ENCODE measurements around the gene MYCBPAP. TPM values are rescaled to one million over a fixed set of nuclear protein-coding genes. Genes with fewer than 3 reads are reported as not detected.
"Not testable (repeated sequence)": the region's sequence is repeated elsewhere in the genome, so short reads cannot be mapped to it uniquely, and the experiment has no call there.

MYCBPAP gene
- total RNA-seq, 6 experiments from 2014 or later, result 0.12 to 0.76 (median 0.28) TPM

DNA sequence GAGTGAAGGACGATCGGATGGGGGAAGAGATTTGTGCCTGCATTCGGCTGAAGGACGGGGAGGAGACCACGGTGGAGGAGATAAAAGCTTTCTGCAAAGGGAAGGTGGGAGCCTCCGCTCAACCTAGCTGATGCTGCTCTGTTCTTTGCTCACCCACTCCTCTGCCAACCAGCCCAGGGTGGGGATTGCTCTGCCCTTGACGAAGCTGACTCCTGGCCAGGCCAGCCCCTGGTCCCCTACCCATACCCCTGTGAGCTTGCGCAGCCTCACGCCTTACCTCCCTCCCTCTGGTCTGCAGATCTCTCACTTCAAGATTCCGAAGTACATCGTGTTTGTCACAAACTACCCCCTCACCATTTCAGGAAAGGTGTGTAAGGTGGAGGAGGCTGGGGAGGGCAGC is 34.3 kb upstream of the MYCBPAP start:
- H3K27me3 Mint-ChIP-seq (ENCODE audit: insufficient read depth), result peaks cover 11% of the 10 kb centered on the region
- no peak overlapping the region for H3K27ac Mint-ChIP-seq
- no peak for DNase-seq
- H3K4me1 Mint-ChIP-seq (ENCODE audit: low read depth), result peaks cover 8% of the 10 kb centered on the region
- no peak overlapping the region for H3K4me3 Mint-ChIP-seq
- H3K36me3 Mint-ChIP-seq (ENCODE audit: low read depth), result no peaks in the 10 kb centered on the region
- TF ChIP-seq, protein P1, sequence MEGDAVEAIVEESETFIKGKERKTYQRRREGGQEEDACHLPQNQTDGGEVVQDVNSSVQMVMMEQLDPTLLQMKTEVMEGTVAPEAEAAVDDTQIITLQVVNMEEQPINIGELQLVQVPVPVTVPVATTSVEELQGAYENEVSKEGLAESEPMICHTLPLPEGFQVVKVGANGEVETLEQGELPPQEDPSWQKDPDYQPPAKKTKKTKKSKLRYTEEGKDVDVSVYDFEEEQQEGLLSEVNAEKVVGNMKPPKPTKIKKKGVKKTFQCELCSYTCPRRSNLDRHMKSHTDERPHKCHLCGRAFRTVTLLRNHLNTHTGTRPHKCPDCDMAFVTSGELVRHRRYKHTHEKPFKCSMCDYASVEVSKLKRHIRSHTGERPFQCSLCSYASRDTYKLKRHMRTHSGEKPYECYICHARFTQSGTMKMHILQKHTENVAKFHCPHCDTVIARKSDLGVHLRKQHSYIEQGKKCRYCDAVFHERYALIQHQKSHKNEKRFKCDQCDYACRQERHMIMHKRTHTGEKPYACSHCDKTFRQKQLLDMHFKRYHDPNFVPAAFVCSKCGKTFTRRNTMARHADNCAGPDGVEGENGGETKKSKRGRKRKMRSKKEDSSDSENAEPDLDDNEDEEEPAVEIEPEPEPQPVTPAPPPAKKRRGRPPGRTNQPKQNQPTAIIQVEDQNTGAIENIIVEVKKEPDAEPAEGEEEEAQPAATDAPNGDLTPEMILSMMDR (IDR thresholded peaks at IDR 0.05), result no peak
- H3K9me3 Mint-ChIP-seq, result no peaks in the 10 kb centered on the region

DNA sequence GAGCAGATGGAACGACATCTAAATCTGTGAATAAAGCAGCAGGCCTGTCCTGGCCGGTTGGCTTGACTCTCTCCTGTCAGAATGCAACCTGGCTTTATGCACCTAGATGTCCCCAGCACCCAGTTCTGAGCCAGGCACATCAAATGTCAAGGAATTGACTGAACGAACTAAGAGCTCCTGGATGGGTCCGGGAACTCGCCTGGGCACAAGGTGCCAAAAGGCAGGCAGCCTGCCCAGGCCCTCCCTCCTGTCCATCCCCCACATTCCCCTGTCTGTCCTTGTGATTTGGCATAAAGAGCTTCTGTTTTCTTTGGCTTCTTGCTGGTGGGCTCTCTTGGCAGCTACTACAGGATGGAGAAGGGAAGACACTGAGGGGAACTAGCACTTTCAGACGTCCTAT is 33.7 kb upstream of the MYCBPAP start:
- Mint-ChIP-seq H3K9me3 (no peaks in the 10 kb centered on the region), H3K27me3 (ENCODE audit: insufficient read depth) (peaks cover 11% of the 10 kb centered on the region), H3K36me3 (ENCODE audit: low read depth) (no peaks in the 10 kb centered on the region), H3K4me1 (ENCODE audit: low read depth) (peaks cover 11% of the 10 kb centered on the region), H3K4me3 (no peak overlapping the region), H3K27ac (no peak overlapping the region)
- TF ChIP-seq, protein P1 (IDR thresholded peaks at IDR 0.05), result no peak
- no peak for DNase-seq

DNA sequence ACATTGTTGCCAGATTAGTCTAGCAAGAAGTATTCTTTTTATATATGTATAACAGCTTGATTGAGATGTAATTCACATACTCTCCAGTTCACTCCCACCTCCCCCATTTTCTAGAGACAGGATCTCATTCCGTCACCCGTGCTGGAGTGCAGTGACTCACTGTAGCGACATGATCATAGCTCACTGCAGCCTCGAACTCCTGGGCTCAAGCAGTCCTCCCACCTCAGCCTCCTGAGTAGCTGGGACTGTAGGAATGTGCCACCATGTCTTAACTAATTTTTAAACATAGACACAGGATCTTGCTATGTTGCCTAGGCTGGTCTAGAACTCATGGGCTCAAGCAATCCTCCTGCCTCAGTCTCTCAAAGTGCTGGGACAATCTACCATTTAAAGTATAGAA is 32.9 kb upstream of the MYCBPAP start:
- Mint-ChIP-seq H3K9me3 (no peaks in the 10 kb centered on the region), H3K27me3 (ENCODE audit: insufficient read depth) (peaks cover 11% of the 10 kb centered on the region), H3K27ac (no peak overlapping the region), H3K36me3 (ENCODE audit: low read depth) (no peaks in the 10 kb centered on the region), H3K4me1 (ENCODE audit: low read depth) (peaks cover 20% of the 10 kb centered on the region), H3K4me3 (no peak overlapping the region)
- no peak for DNase-seq
- TF ChIP-seq, protein P1 (IDR thresholded peaks at IDR 0.05), result no peak

DNA sequence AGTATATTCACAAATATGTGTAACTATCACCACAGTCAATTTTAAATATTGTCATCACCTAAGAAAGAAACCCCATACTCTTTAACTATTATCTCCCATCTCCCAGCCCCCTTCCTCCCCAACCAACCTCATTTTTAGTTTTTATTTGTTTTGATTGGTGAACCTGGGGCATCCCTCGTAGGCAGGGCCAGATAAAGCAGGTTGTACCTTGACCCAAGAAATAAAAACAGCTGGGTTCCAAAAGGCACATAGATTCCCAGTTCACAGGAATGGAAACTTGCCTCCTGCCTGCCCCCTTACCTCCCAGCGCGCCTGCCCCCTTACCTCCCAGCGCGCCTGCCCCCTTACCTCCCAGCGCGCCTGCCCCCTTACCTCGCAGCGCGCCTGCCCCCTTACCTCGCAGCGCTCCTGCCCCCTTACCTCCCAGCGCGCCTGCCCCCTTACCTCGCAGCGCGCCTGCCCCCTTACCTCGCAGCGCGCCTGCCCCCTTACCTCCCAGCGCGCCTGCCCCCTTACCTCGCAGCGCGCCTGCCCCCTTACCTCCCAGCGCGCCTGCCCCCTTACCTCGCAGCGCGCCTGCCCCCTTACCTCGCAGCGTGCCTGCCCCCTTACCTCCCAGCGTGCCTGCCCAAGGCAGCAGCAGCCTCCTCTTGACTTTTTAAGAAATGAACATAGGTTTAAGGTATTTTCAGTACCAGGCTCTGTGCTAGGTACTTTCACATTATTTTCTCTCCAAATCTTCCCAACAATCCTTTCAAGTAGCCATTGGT is 32.3 kb upstream of the MYCBPAP start:
- peaks cover 11% of the 10 kb centered on the region for H3K27me3 Mint-ChIP-seq (ENCODE audit: insufficient read depth)
- DNase-seq; H3K27ac Mint-ChIP-seq; H3K36me3 Mint-ChIP-seq (ENCODE audit: low read depth); H3K4me3 Mint-ChIP-seq; H3K9me3 Mint-ChIP-seq: not testable (repeated sequence)
- peaks cover 22% of the 10 kb centered on the region for H3K4me1 Mint-ChIP-seq (ENCODE audit: low read depth)

DNA sequence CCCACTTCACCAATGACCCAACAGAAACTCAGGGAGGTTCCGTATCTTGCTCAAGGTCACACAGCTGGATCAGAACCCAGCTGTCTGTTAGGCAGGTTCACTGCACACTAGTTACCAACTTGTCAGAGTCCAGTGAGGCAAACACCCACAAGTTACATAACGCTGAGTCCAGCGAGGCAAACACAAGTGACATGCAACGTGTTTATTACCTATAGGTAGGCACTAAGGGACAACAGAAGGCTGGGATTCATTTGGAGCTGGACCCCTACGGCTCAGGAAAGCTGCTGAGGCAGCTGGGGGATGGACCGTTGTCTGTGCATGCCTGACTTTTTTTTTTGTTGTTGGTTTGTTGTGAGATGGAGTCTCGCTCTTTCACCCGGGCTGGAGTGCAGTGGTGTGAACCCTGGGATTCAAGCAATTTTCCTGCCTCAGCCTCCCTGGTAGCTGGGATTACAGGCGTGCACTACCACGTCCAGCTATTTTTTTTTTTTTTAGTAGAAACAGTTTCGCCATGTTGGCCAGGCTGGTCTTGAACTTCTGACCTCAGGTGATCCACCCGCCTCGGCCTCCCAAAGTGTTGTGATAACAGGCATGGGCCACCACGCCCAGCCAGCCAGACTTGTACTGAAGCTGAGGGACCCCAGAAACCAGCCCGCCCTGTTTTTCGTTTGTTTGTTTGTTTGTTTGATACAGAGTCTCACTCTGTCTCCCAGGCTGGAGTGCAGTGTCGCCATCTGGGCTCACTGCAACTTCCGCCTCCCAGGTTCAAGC is 31.5 kb upstream of the MYCBPAP start:
- H3K4me1 Mint-ChIP-seq (ENCODE audit: low read depth), result peaks cover 22% of the 10 kb centered on the region
- no peaks in the 10 kb centered on the region for H3K9me3 Mint-ChIP-seq
- H3K4me3 Mint-ChIP-seq, result no peak overlapping the region

More for the DNA sequence above, 31.5 kb upstream of the MYCBPAP start:
- peaks cover 11% of the 10 kb centered on the region for H3K27me3 Mint-ChIP-seq (ENCODE audit: insufficient read depth)
- DNase-seq, result no peak
- no peak overlapping the region for H3K27ac Mint-ChIP-seq
- H3K36me3 Mint-ChIP-seq (ENCODE audit: low read depth), result no peaks in the 10 kb centered on the region
- TF ChIP-seq, protein P1 (IDR thresholded peaks at IDR 0.05), result no peak
